ENCODE measurements around the gene TUBB2B.
A peak's percentile ranks its signal among the peaks of the same experiment; 100 is the strongest.
"Not testable (repeated sequence)": the region's sequence is repeated elsewhere in the genome, so short reads cannot be mapped to it uniquely, and the experiment has no call there.

Gene TUBB2B

GRCh38 chr6:3209114-3210023, 18.1 kb downstream of the TUBB2B start:
- peak; percentile 95 for DNase-seq

- no peak for DNase-seq
Measured at GRCh38 chr6:3208775-3209113, 18.7 kb downstream of the TUBB2B start.

- no peak for DNase-seq
Measured at GRCh38 chr6:3208098-3208774, 19.2 kb downstream of the TUBB2B start.

- DNase-seq: no peak
Measured at GRCh38 chr6:3206339-3207015, 21.0 kb downstream of the TUBB2B start.

GRCh38 chr6:3205913-3206312, 21.5 kb downstream of the TUBB2B start:
- no peak for DNase-seq

GRCh38 chr6:3204921-3205320, 22.5 kb downstream of the TUBB2B start:
- DNase-seq: no peak

- DNase-seq: no peak
Measured at GRCh38 chr6:3202999-3203696, 24.3 kb downstream of the TUBB2B start.

- DNase-seq: no peak
Measured at GRCh38 chr6:3201388-3201787, 26.1 kb downstream of the TUBB2B start.

GRCh38 chr6:3200682-3201081, 26.8 kb downstream of the TUBB2B start:
- no peak for DNase-seq

- no peak for DNase-seq
Measured at GRCh38 chr6:3199382-3199781, 28.1 kb downstream of the TUBB2B start.

- DNase-seq: not testable (repeated sequence)
Measured at GRCh38 chr6:3197734-3198133, 29.7 kb downstream of the TUBB2B start.

GRCh38 chr6:3196770-3197169, 30.7 kb downstream of the TUBB2B start:
- DNase-seq: no peak

GRCh38 chr6:3195695-3196497, 31.6 kb downstream of the TUBB2B start:
- DNase-seq: no peak

GRCh38 chr6:3195420-3195694, 32.1 kb downstream of the TUBB2B start:
- no peak for DNase-seq

- DNase-seq: no peak
Measured at GRCh38 chr6:3194535-3195419, 32.7 kb downstream of the TUBB2B start.

GRCh38 chr6:3193102-3193849, 34.2 kb downstream of the TUBB2B start:
- DNase-seq: no peak

- no peak for DNase-seq
Measured at GRCh38 chr6:3190779-3191178, 36.7 kb downstream of the TUBB2B start.

- DNase-seq: no peak
Measured at GRCh38 chr6:3190056-3190455, 37.4 kb downstream of the TUBB2B start.

- not testable (repeated sequence) for DNase-seq
Measured at GRCh38 chr6:3189192-3189591, 38.3 kb downstream of the TUBB2B start.

- no peak for DNase-seq
Measured at GRCh38 chr6:3188262-3188661, 39.2 kb downstream of the TUBB2B start.

GRCh38 chr6:3186974-3187382, 40.5 kb downstream of the TUBB2B start:
- no peak for DNase-seq

All from NCI-H2029 treated with DMSO at 0.1 percent for 48 hours (cell line).